Duodenal mucosa (tissue), 2 donors: Measurements from ENCODE around the gene PRSS27.
"Not testable (repeated sequence)": the region's sequence is repeated elsewhere in the genome, so short reads cannot be mapped to it uniquely, and the experiment has no call there.

Experiments
- H3K27ac ChIP-seq: one replicate; pipeline ENCODE4 v1.7.0; 2013; ENCODE audit warnings: low read depth, low read length
- H3K27me3 ChIP-seq, 2 donors: one replicate each; pipeline ENCODE4 v1.7.0; 2013; ENCODE audit warnings: low read length in 2 of 2, control low read depth in 1 of 2; ENCODE audit not compliant: insufficient read depth in 2 of 2, control insufficient read depth in 1 of 2
- H3K36me3 ChIP-seq, 2 donors: one replicate each; pipeline ENCODE4 v1.7.0; 2013; ENCODE audit warnings: low read length in 2 of 2, control low read depth in 1 of 2; ENCODE audit not compliant: insufficient read depth in 2 of 2, control insufficient read depth in 1 of 2
- H3K4me1 ChIP-seq, 2 donors: one replicate each; pipeline ENCODE4 v1.7.0; 2013; ENCODE audit warnings: low read length in 2 of 2, control low read depth in 1 of 2; ENCODE audit not compliant: insufficient read depth in 2 of 2, control insufficient read depth in 1 of 2
- H3K4me3 ChIP-seq, 2 donors: one replicate each; pipeline ENCODE4 v1.7.0; 2013; ENCODE audit warnings: low read length in 2 of 2, low read depth in 1 of 2
- H3K9ac ChIP-seq, 2 donors: one replicate each; pipeline ENCODE4 v1.7.0; 2013; ENCODE audit warnings: low read length in 2 of 2, low read depth in 1 of 2
- H3K9me3 ChIP-seq, 2 donors: one replicate each; pipeline ENCODE4 v1.7.0; 2013; ENCODE audit warnings: low read length in 2 of 2, control low read depth in 1 of 2; ENCODE audit not compliant: control insufficient read depth in 1 of 2

The PRSS27 gene

GRCh38 chr16:2689422-2689821 lies 30.6 kb downstream of the PRSS27 start:
- not testable (repeated sequence) for H3K4me3 ChIP-seq, H3K27ac ChIP-seq, H3K9ac ChIP-seq, H3K9me3 ChIP-seq, H3K27me3 ChIP-seq
- Histone ChIP-seq H3K4me1 (peaks cover 12 to 14% of the 10 kb centered on the region in 2 donors), H3K36me3 (peaks cover 0 to 22% of the 10 kb centered on the region in 2 donors)

GRCh38 chr16:2687531-2688308 lies 32.3 kb downstream of the PRSS27 start:
- Histone ChIP-seq H3K27ac (no peak overlapping the region), H3K9me3 (no peaks in the 10 kb centered on the region), H3K36me3 (peaks cover 0 to 22% of the 10 kb centered on the region in 2 donors), H3K4me1 (peaks cover 12 to 14% of the 10 kb centered on the region in 2 donors), H3K4me3 (peak overlapping the region; percentile 36 to 44), H3K27me3 (no peaks in the 10 kb centered on the region), H3K9ac (peak overlapping the region in 1 of 2 donors; percentile 6)

GRCh38 chr16:2686912-2687507 lies 33.0 kb downstream of the PRSS27 start:
- Histone ChIP-seq H3K9me3 (no peaks in the 10 kb centered on the region), H3K27ac (peak overlapping the region; percentile 75), H3K4me1 (peaks cover 12 to 14% of the 10 kb centered on the region in 2 donors), H3K36me3 (peaks cover 0 to 19% of the 10 kb centered on the region in 2 donors), H3K9ac (peak overlapping the region; percentile 25 to 48), H3K27me3 (no peaks in the 10 kb centered on the region), H3K4me3 (peak overlapping the region; percentile 36 to 44)

GRCh38 chr16:2686075-2686474 lies 33.9 kb downstream of the PRSS27 start:
- not testable (repeated sequence) for H3K27me3 ChIP-seq, H3K27ac ChIP-seq, H3K4me3 ChIP-seq, H3K9ac ChIP-seq, H3K9me3 ChIP-seq
- H3K4me1 ChIP-seq, result peaks cover 12 to 19% of the 10 kb centered on the region in 2 donors
- H3K36me3 ChIP-seq, result peaks cover 0 to 12% of the 10 kb centered on the region in 2 donors

- H3K27ac ChIP-seq, H3K9me3 ChIP-seq: not testable (repeated sequence)
- H3K4me3 ChIP-seq, result peak overlapping the region; percentile 82 to 99
Measured at GRCh38 chr16:2683041-2683440, 37.0 kb downstream of the PRSS27 start.

GRCh38 chr16:2682209-2683021 lies 37.6 kb downstream of the PRSS27 start, which contains the start of gene KCTD5:
Gene KCTD5, plus strand, starts transcription at chr16:2682523. Its CDS starts 26 bp downstream, at chr16:2682549.
- H3K27ac ChIP-seq, result peak within 1 kb of the TSS; percentile 87
- peak within 1 kb of the TSS; percentile 82 to 99 for H3K4me3 ChIP-seq
- no peaks in the 10 kb centered on the region for H3K9me3 ChIP-seq
- peaks cover 8 to 17% of the 10 kb centered on the region in 2 donors for H3K4me1 ChIP-seq
- peak within 1 kb of the TSS; percentile 80 to 95 for H3K9ac ChIP-seq
- H3K36me3 ChIP-seq, result no peaks in the 10 kb centered on the region
- H3K27me3 ChIP-seq, result no peaks in the 10 kb centered on the region

More at GRCh38 chr16:2683041-2683440, 37.0 kb downstream of the PRSS27 start:
- Histone ChIP-seq H3K9ac (peak overlapping the region; percentile 80 to 95), H3K4me1 (peaks cover 12 to 23% of the 10 kb centered on the region in 2 donors)
- not testable (repeated sequence) for H3K27me3 ChIP-seq, H3K36me3 ChIP-seq

GRCh38 chr16:2680360-2680759 lies 39.7 kb downstream of the PRSS27 start:
- H3K27me3 ChIP-seq, H3K4me3 ChIP-seq, H3K9me3 ChIP-seq, H3K4me1 ChIP-seq, H3K9ac ChIP-seq, H3K36me3 ChIP-seq, H3K27ac ChIP-seq: not testable (repeated sequence)

- H3K27me3 ChIP-seq, H3K27ac ChIP-seq, H3K9ac ChIP-seq, H3K9me3 ChIP-seq, H3K4me3 ChIP-seq, H3K36me3 ChIP-seq: not testable (repeated sequence)
- peaks cover 0 to 11% of the 10 kb centered on the region in 2 donors for H3K4me1 ChIP-seq
Measured at GRCh38 chr16:2679902-2680301, 40.1 kb downstream of the PRSS27 start.

GRCh38 chr16:2678206-2678965 lies 41.6 kb downstream of the PRSS27 start:
- not testable (repeated sequence) for H3K27ac ChIP-seq, H3K27me3 ChIP-seq, H3K9ac ChIP-seq, H3K4me3 ChIP-seq, H3K9me3 ChIP-seq, H3K36me3 ChIP-seq
- peaks cover 0 to 24% of the 10 kb centered on the region in 2 donors for H3K4me1 ChIP-seq
